Endothelial cell of umbilical vein (primary cell): Measurements from ENCODE around the gene EDN2. TPM values are rescaled to one million over a fixed set of nuclear protein-coding genes. Genes with fewer than 3 reads are reported as not detected.

ENCODE experiments used
- BruUV-seq: library from RNA; stranded (reverse); fragments of 400-500 nt; replicated peaks from 2 replicates; lab custom pipeline; 2021; lab: Mats Ljungman, UMichigan
- CTCF ChIA-PET: fragments of 300-600, 350-600 bp; sonication (Branson Sonifier 250); formaldehyde crosslinking; loops from one replicate; lab custom pipeline; 2021; ENCODE audit warnings: antibody characterized with exemption, inconsistent platforms; lab: Charles Lee
- POLR2A ChIA-PET: fragments of 300-600, 350-600 bp; sonication (Branson Sonifier 250); formaldehyde crosslinking; loops from one replicate; lab custom pipeline; 2021; ENCODE audit warnings: antibody characterized with exemption, inconsistent platforms; lab: Charles Lee
- DNase-seq: peaks from one replicate; pipeline ENCODE4 v3.0.0-alpha.2; 2011; ENCODE audit warnings: low read depth, low spot score
- FAIRE-seq: peaks from 2 replicates; lab custom pipeline; 2011; peaks lifted over from hg19 to GRCh38; lab: Jason Lieb, UNC
- H2AFZ ChIP-seq: 2 replicates; pipeline ENCODE4 v1.6.0; 2012; ENCODE audit warnings: low read depth, low read length, control low read depth, inconsistent platforms
- H3K27ac ChIP-seq: 2 replicates; pipeline ENCODE4 v1.5.1; 2011; ENCODE audit warnings: low read depth, mild to moderate bottlenecking, control low read depth, low read length, moderate library complexity; ENCODE audit not compliant: insufficient read depth
- H3K27me3 ChIP-seq, 2 experiments: 2 replicates each; pipeline versions ENCODE4 v1.6.0 to v1.6.1; 2011; ENCODE audit warnings: low read length in 2 of 2, mixed read lengths in 1 of 2; ENCODE audit not compliant: control insufficient read depth in 2 of 2, insufficient read depth in 2 of 2
- H3K36me3 ChIP-seq, 2 experiments: 2 replicates in 1 of 2; 3 replicates in 1 of 2; pipeline ENCODE4 v1.5.1; 2011; ENCODE audit warnings: low read length in 2 of 2, mild to moderate bottlenecking in 1 of 2, moderate library complexity in 1 of 2; ENCODE audit not compliant: control insufficient read depth in 2 of 2, insufficient read depth in 2 of 2; ENCODE audit errors: extremely low read depth in 1 of 2
- H3K4me1 ChIP-seq: 3 replicates; pipeline ENCODE4 v1.5.1; 2011; ENCODE audit warnings: mild to moderate bottlenecking, low read length; ENCODE audit not compliant: control insufficient read depth, insufficient read depth; ENCODE audit errors: extremely low read depth
- H3K4me2 ChIP-seq: 2 replicates; pipeline ENCODE4 v1.6.1; 2011; ENCODE audit warnings: low read length, control low read depth, mixed read lengths; ENCODE audit not compliant: insufficient read depth
- H3K4me3 ChIP-seq, 3 experiments: fragments of 200-600 bp in 1 of 3; sonication (generic), shearing (Covaris generic) in 1 of 3; replicated peaks in 1 of 3; 2 replicates each; pipeline ENCODE4 v1.5.1; 2011 to 2016; ENCODE audit warnings: control low read depth in 3 of 3, low read length in 3 of 3, mild to moderate bottlenecking in 2 of 3, inconsistent platforms in 1 of 3, low read depth in 1 of 3, moderate library complexity in 1 of 3; ENCODE audit not compliant: insufficient read depth in 1 of 3
- H3K79me2 ChIP-seq: 2 replicates; pipeline ENCODE4 v1.6.0; 2012; ENCODE audit warnings: low read length, inconsistent platforms; ENCODE audit not compliant: control insufficient read depth, insufficient read depth
- H3K9ac ChIP-seq: replicated peaks from 2 replicates; pipeline ENCODE3; 2011; ENCODE audit warnings: low read length, control low read depth; ENCODE audit not compliant: insufficient read depth; ENCODE audit errors: extremely low read depth
- H3K9me1 ChIP-seq: replicated peaks from 3 replicates; pipeline ENCODE4 v1.6.0; 2011; ENCODE audit warnings: mild to moderate bottlenecking, low read length; ENCODE audit not compliant: control insufficient read depth, insufficient read depth; ENCODE audit errors: extremely low read depth
- H3K9me3 ChIP-seq: replicated peaks from 2 replicates; pipeline ENCODE4 v1.5.1; 2012; ENCODE audit warnings: low read length, inconsistent platforms; ENCODE audit not compliant: control insufficient read depth, insufficient read depth
- H4K20me1 ChIP-seq: replicated peaks from 2 replicates; pipeline ENCODE3; 2011; ENCODE audit warnings: mild to moderate bottlenecking, low read length; ENCODE audit not compliant: control insufficient read depth, insufficient read depth; ENCODE audit errors: extremely low read depth
- EZH2 ChIP-seq: IDR thresholded peaks from 2 replicates; pipeline ENCODE4 v1.6.1; 2012; ENCODE audit warnings: borderline replicate concordance, low read depth, mild to moderate bottlenecking, moderate library complexity, low read length, inconsistent platforms; ENCODE audit not compliant: severe bottlenecking
- GATA2 ChIP-seq: IDR thresholded peaks from 2 replicates; pipeline ENCODE4 v1.7.0; 2011; ENCODE audit warnings: low read depth, mild to moderate bottlenecking, moderate library complexity, mixed read lengths, low read length; ENCODE audit not compliant: insufficient read length, insufficient read depth
- JUN ChIP-seq: IDR thresholded peaks from 2 replicates; pipeline ENCODE4 v1.6.1; 2011; ENCODE audit warnings: borderline replicate concordance, low read depth; ENCODE audit not compliant: insufficient read length, insufficient read depth
- MYC ChIP-seq: IDR thresholded peaks from one replicate; pipeline ENCODE4 v1.6.1; 2011; ENCODE audit warnings: mild to moderate bottlenecking, low read depth, low read length
- POLR2A ChIP-seq: IDR thresholded peaks from 2 replicates; pipeline ENCODE4 v1.6.1; 2012; ENCODE audit warnings: low read depth, mild to moderate bottlenecking, control low read depth, low read length
- POLR2AphosphoS5 ChIP-seq: IDR thresholded peaks from 2 replicates; pipeline ENCODE4 v1.6.1; 2012; ENCODE audit warnings: low read depth, mild to moderate bottlenecking, control low read depth, low read length, moderate library complexity; ENCODE audit not compliant: insufficient read depth
- dilution Hi-C: fragments of 300-500 bp; cut with MboI; formaldehyde crosslinking; loops from one replicate; pipeline ENCODE4 v1.15.0; 2019; ENCODE audit warnings: low sequenced_read_pairs; ENCODE audit not compliant: extremely low pct_ligation_motif_present
- intact Hi-C: fragments of 100-400 bp; cut with micrococcal nuclease; formaldehyde crosslinking; loops from one replicate; pipeline ENCODE4 v1.10.0; 2022
- polyA plus RNA-seq, 4 experiments: library from polyadenylated mRNA; depleted of rRNA in 3 of 4; stranded (reverse) in 3 of 4; unstranded in 1 of 4; fragments of >200 nt; gene quantifications; 2 replicates each; pipeline versions ENCODE4 v1.2.1 to v1.2.3, GENCODE V29; 2011 to 2012; ENCODE audit warnings: missing spikeins in 1 of 4
- total RNA-seq: library from RNA; stranded (reverse); gene quantifications from 2 replicates; pipeline ENCODE4 v1.2.3, GENCODE V29; 2021
- TF ChIP-seq, protein P1 (sequence below), 2 donors: IDR thresholded peaks; 1 replicate in 1 of 2; 2 replicates in 1 of 2; pipeline ENCODE4 v1.5.1; 2011; ENCODE audit warnings: low read length in 2 of 2, mild to moderate bottlenecking in 2 of 2, moderate library complexity in 2 of 2, control low read depth in 1 of 2, inconsistent platforms in 1 of 2, low read depth in 1 of 2; ENCODE audit not compliant: insufficient read depth in 1 of 2; ENCODE audit errors: extremely low read depth in 1 of 2
- TF ChIP-seq, protein P2 (sequence below): IDR thresholded peaks from 2 replicates; pipeline ENCODE4 v1.6.1; 2011; ENCODE audit not compliant: insufficient read depth, insufficient read length

The EDN2 gene
- total and polyA plus RNA-seq, 2 donors (not counting 3 experiments of a cell fraction or from before 2014, with no cell fraction given), result not detected

DNA sequence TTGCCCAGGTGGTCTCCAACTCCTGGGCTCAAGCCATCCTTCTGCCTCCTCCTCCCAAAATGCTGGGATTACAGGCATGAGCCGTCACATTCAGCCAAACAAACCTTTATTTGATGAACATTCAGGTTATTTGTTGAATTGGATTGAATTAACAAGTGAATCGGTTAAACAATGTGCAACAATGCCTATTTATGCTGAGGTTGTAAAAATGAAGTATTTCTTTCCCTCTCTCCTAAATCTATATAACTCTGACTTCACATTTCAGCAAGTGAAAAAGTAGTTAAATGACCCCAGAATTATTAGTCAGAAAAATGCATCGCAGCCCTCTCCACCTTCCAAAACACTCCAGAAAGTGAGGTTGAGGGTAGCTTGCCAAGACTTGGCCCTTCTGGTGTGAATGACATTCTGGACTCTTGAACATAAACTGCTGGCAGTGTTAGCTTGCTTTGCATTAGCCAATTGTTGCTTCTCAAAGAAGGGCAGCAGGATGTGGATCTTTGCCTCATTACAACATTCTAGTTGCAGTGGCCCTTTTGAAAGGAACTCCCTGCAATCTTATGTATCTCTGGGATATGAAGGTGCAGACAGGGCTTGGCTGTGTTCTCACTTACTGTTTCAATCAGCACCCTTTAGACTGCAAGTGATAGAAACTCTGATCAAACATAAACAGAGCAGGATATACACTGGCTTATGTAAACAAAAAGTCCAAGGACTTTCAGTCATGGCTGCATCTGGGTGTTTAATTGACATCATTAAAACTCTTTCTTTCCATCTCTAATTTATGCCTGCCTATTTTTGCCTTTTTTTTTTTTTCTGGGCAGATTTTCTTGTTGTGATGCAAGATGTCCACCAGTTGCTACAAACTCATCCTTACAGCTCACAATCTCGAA is 22.4 kb downstream of the EDN2 start:
- Histone ChIP-seq H3K9me3 (no peaks in the 10 kb centered on the region), H3K79me2 (no peaks in the 10 kb centered on the region), H3K27me3 (peaks cover 0 to 7% of the 10 kb centered on the region in 2 experiments), H3K4me2 (no peak overlapping the region), H3K9me1 (no peaks in the 10 kb centered on the region), H2AFZ (no peak overlapping the region), H3K4me3 (no peak overlapping the region), H3K9ac (no peak overlapping the region), H3K4me1 (no peaks in the 10 kb centered on the region), H4K20me1 (no peaks in the 10 kb centered on the region), H3K36me3 (no peaks in the 10 kb centered on the region), H3K27ac (no peak overlapping the region)
- ChIA-PET POLR2A (no interaction called here), CTCF (interaction anchor here (0.9 to 1.7 kb wide), 4 partner anchors 29 to 179 kb away, joined by 3 to 5 read pairs (median 3); no protein-coding TSS in a partner anchor)
- intact Hi-C loops, result no loop called here
- FAIRE-seq, result no peak
- DNase-seq, result no peak
- TF ChIP-seq, protein P1, sequence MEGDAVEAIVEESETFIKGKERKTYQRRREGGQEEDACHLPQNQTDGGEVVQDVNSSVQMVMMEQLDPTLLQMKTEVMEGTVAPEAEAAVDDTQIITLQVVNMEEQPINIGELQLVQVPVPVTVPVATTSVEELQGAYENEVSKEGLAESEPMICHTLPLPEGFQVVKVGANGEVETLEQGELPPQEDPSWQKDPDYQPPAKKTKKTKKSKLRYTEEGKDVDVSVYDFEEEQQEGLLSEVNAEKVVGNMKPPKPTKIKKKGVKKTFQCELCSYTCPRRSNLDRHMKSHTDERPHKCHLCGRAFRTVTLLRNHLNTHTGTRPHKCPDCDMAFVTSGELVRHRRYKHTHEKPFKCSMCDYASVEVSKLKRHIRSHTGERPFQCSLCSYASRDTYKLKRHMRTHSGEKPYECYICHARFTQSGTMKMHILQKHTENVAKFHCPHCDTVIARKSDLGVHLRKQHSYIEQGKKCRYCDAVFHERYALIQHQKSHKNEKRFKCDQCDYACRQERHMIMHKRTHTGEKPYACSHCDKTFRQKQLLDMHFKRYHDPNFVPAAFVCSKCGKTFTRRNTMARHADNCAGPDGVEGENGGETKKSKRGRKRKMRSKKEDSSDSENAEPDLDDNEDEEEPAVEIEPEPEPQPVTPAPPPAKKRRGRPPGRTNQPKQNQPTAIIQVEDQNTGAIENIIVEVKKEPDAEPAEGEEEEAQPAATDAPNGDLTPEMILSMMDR (IDR thresholded peaks at IDR 0.05; ENCODE audit: extremely low read depth in 1 of 2, insufficient read depth in 1 of 2, low read depth in 1 of 2, low read length in 2 of 2), result no peak
- TF ChIP-seq POLR2AphosphoS5 (no peak), MYC (no peak), GATA2 (no peak), EZH2 (no peak), JUN (no peak), POLR2A (no peak)
- TF ChIP-seq, protein P2, sequence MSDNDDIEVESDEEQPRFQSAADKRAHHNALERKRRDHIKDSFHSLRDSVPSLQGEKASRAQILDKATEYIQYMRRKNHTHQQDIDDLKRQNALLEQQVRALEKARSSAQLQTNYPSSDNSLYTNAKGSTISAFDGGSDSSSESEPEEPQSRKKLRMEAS, result no peak
- BruUV-seq, result no TSS peak
- dilution Hi-C loops, result no loop called here
